B cell (primary cell): ENCODE results near the gene DCHS2. TPM values are rescaled to one million over a fixed set of nuclear protein-coding genes. Genes with fewer than 3 reads are reported as not detected.
A peak's percentile ranks its signal among the peaks of the same experiment; 100 is the strongest.

Experiments
- ATAC-seq: fragments of 200-7000 bp; cut with Tn5 transposase; one replicate; pipeline ENCODE4 v1.10.0; 2021; ENCODE audit warnings: low read depth, mild to moderate bottlenecking, moderate number of reproducible peaks, moderate library complexity
- CTCF ChIA-PET: fragments of 350-600 bp; sonication (Branson Sonifier 250); formaldehyde crosslinking; loops from one replicate; lab custom pipeline; 2021; ENCODE audit warnings: antibody characterized with exemption, inconsistent platforms; lab: Charles Lee
- POLR2A ChIA-PET: fragments of 350-600 bp; sonication (Branson Sonifier 250); formaldehyde crosslinking; loops from one replicate; lab custom pipeline; 2021; ENCODE audit warnings: antibody characterized with exemption; lab: Charles Lee
- DNase-seq: peaks from one replicate; pipeline ENCODE4 v3.0.0; 2013
- H2AFZ ChIP-seq: 2 replicates; pipeline ENCODE4 v1.6.1; 2012; ENCODE audit warnings: mild to moderate bottlenecking, low read depth, low read length; ENCODE audit not compliant: insufficient read depth, poor library complexity, severe bottlenecking
- H3K27ac ChIP-seq, 2 donors: 1 replicate in 1 of 2; 2 replicates in 1 of 2; pipeline ENCODE4 v1.5.1; 2012 to 2013; ENCODE audit warnings: low read length in 2 of 2, mild to moderate bottlenecking in 2 of 2, moderate library complexity in 1 of 2
- H3K27me3 ChIP-seq, 4 experiments: fragments of 200-600 bp in 1 of 4; sonication (generic) in 1 of 4; replicated peaks in 1 of 4; 1 replicate in 2 of 4; 2 replicates in 2 of 4; pipeline versions ENCODE4 v1.6.1 to v1.7.0; 2013 to 2016; ENCODE audit warnings: low read length in 3 of 4, mild to moderate bottlenecking in 2 of 4, mixed read lengths in 1 of 4, moderate library complexity in 1 of 4; ENCODE audit not compliant: insufficient read depth in 4 of 4, control insufficient read depth in 3 of 4; ENCODE audit errors: control extremely low read depth in 1 of 4
- H3K36me3 ChIP-seq, 2 experiments: replicated peaks in 1 of 2; 1 replicate in 1 of 2; 2 replicates in 1 of 2; pipeline versions ENCODE4 v1.6.1 to v1.7.1; 2013; ENCODE audit warnings: low read length in 1 of 2; ENCODE audit not compliant: insufficient read depth in 2 of 2, control insufficient read depth in 1 of 2; ENCODE audit errors: control extremely low read depth in 1 of 2, extremely low read depth in 1 of 2
- H3K4me1 ChIP-seq, 2 donors: fragments of 200-600 bp in 1 of 2; sonication (generic) in 1 of 2; 1 replicate in 1 of 2; 2 replicates in 1 of 2; pipeline versions ENCODE4 v1.5.1 to v1.6.1; 2013 to 2017; ENCODE audit warnings: low read length in 2 of 2; ENCODE audit not compliant: control insufficient read depth in 2 of 2, insufficient read depth in 2 of 2
- H3K4me2 ChIP-seq: replicated peaks from 2 replicates; pipeline ENCODE3; 2012; ENCODE audit warnings: mild to moderate bottlenecking, low read depth, low read length; ENCODE audit not compliant: poor library complexity, severe bottlenecking
- H3K4me3 ChIP-seq, 5 experiments: fragments of 200-600 bp in 1 of 5; sonication (generic) in 1 of 5; 1 replicate in 3 of 5; 2 replicates in 2 of 5; pipeline versions ENCODE4 v1.5.1 to v1.7.0; 2011 to 2016; ENCODE audit warnings: low read length in 4 of 5, mild to moderate bottlenecking in 4 of 5, low read depth in 2 of 5, control low read depth in 1 of 5, moderate library complexity in 1 of 5; ENCODE audit not compliant: insufficient read depth in 1 of 5; ENCODE audit errors: control extremely low read depth in 1 of 5, extremely low read depth in 1 of 5
- H3K79me2 ChIP-seq: fragments of 200-600 bp; sonication (generic); one replicate; pipeline ENCODE4 v1.6.0; 2016; ENCODE audit warnings: low read length; ENCODE audit not compliant: control insufficient read depth, insufficient read depth
- H3K9ac ChIP-seq: fragments of 200-600 bp; sonication (generic); 2 replicates; pipeline ENCODE4 v1.6.1; 2017; ENCODE audit warnings: mild to moderate bottlenecking, low read length, moderate library complexity
- H3K9me3 ChIP-seq, 3 donors: one replicate each; pipeline versions ENCODE4 v1.6.1 to v1.7.1; 2013; ENCODE audit warnings: low read length in 2 of 3; ENCODE audit not compliant: control insufficient read depth in 2 of 3, insufficient read depth in 1 of 3; ENCODE audit errors: control extremely low read depth in 1 of 3
- H4K20me1 ChIP-seq: 2 replicates; pipeline ENCODE4 v1.6.0; 2012; ENCODE audit warnings: mild to moderate bottlenecking, low read length; ENCODE audit not compliant: insufficient read depth, control insufficient read depth, poor library complexity, severe bottlenecking
- H3K27ac Mint-ChIP-seq: one replicate; pipeline ENCODE4 v1.8.0; 2021; ENCODE audit warnings: mixed read lengths
- H3K27me3 Mint-ChIP-seq: one replicate; pipeline ENCODE4 v1.8.0; 2021; ENCODE audit warnings: mixed read lengths
- H3K4me1 Mint-ChIP-seq: one replicate; pipeline ENCODE4 v1.8.0; 2021; ENCODE audit warnings: mixed read lengths
- H3K4me3 Mint-ChIP-seq: one replicate; pipeline ENCODE4 v1.8.0; 2021; ENCODE audit warnings: mixed read lengths
- H3K9me3 Mint-ChIP-seq: one replicate; pipeline ENCODE4 v1.8.0; 2022; ENCODE audit warnings: mixed read lengths; ENCODE audit not compliant: insufficient read depth
- EZH2 ChIP-seq: IDR thresholded peaks from 2 replicates; pipeline ENCODE4 v1.6.1; 2012; ENCODE audit warnings: borderline replicate concordance, low read depth, mild to moderate bottlenecking, moderate library complexity, low read length; ENCODE audit not compliant: insufficient read depth, poor library complexity, severe bottlenecking
- WGBS: methylation state at CpG from one replicate; pipeline ENCODE4 v1.1.5; 2013; ENCODE audit warnings: missing lambda C conversion rate; ENCODE audit not compliant: insufficient coverage; 5-methylcytosine and 5-hydroxymethylcytosine counted together
- intact Hi-C: fragments of 100-400 bp; cut with micrococcal nuclease; formaldehyde crosslinking; loops from one replicate; pipeline ENCODE4 v1.10.0; 2022
- polyA plus RNA-seq: library from polyadenylated mRNA; depleted of rRNA; stranded (reverse); fragments of >200 nt; gene quantifications from 2 replicates; pipeline ENCODE4 v1.2.3, GENCODE V29; 2012
- total RNA-seq, 2 donors: library from RNA; stranded (reverse); fragments of 120-200 nt in 1 of 2; gene quantifications; 1 replicate in 1 of 2; 2 replicates in 1 of 2; pipeline versions ENCODE4 v1.2.3 to v1.2.4, GENCODE V29; 2013 to 2022
- TF ChIP-seq, protein P1 (sequence below): fragments of 200-600 bp; IDR thresholded peaks from one replicate; pipeline ENCODE4 v1.8.0; 2022; ENCODE audit warnings: antibody characterized with exemption, mild to moderate bottlenecking

Gene DCHS2
- total and polyA plus RNA-seq, 2 donors (not counting 1 experiment from before 2014, with no cell fraction given): 0.02 to 0.06 TPM

GRCh38 chr4:154526151-154526550 is 34.6 kb upstream of the DCHS2 start:
- Mint-ChIP-seq H3K27ac (no peak overlapping the region), H3K4me1 (peaks cover 2% of the 10 kb centered on the region), H3K9me3 (no peaks in the 10 kb centered on the region), H3K4me3 (no peak overlapping the region), H3K27me3 (peaks cover 39% of the 10 kb centered on the region)
- H3K27me3 ChIP-seq: peaks cover 0 to 10% (median 3%) of the 10 kb centered on the region in 4 experiments
- no peaks in the 10 kb centered on the region for H3K9me3 ChIP-seq
- H4K20me1 ChIP-seq: no peaks in the 10 kb centered on the region
- H3K9ac ChIP-seq: no peak overlapping the region
- intact Hi-C loops: no loop called here
- H2AFZ ChIP-seq: no peak overlapping the region
- TF ChIP-seq, protein P1, sequence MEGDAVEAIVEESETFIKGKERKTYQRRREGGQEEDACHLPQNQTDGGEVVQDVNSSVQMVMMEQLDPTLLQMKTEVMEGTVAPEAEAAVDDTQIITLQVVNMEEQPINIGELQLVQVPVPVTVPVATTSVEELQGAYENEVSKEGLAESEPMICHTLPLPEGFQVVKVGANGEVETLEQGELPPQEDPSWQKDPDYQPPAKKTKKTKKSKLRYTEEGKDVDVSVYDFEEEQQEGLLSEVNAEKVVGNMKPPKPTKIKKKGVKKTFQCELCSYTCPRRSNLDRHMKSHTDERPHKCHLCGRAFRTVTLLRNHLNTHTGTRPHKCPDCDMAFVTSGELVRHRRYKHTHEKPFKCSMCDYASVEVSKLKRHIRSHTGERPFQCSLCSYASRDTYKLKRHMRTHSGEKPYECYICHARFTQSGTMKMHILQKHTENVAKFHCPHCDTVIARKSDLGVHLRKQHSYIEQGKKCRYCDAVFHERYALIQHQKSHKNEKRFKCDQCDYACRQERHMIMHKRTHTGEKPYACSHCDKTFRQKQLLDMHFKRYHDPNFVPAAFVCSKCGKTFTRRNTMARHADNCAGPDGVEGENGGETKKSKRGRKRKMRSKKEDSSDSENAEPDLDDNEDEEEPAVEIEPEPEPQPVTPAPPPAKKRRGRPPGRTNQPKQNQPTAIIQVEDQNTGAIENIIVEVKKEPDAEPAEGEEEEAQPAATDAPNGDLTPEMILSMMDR: no peak
- no peak for TF ChIP-seq EZH2
- WGBS: no CpG with 5 or more reads among the region's 2 CpGs
- H3K4me2 ChIP-seq: no peak overlapping the region
- POLR2A ChIA-PET: no interaction called here
- H3K36me3 ChIP-seq: no peaks in the 10 kb centered on the region
- ATAC-seq (no peak), DNase-seq (peak; percentile 12)
- H3K79me2 ChIP-seq: no peaks in the 10 kb centered on the region
- CTCF ChIA-PET: no interaction called here
- H3K27ac ChIP-seq: no peak overlapping the region
- H3K4me1 ChIP-seq: no peaks in the 10 kb centered on the region
- no peak overlapping the region for H3K4me3 ChIP-seq

- Histone ChIP-seq H3K9me3 (no peaks in the 10 kb centered on the region), H3K27me3 (peaks cover 0 to 6% (median 1%) of the 10 kb centered on the region in 4 experiments), H4K20me1 (no peaks in the 10 kb centered on the region), H3K9ac (no peak overlapping the region), H3K4me1 (no peaks in the 10 kb centered on the region), H3K36me3 (no peaks in the 10 kb centered on the region), H3K4me2 (no peak overlapping the region), H3K4me3 (no peak overlapping the region), H2AFZ (no peak overlapping the region), H3K27ac (no peak overlapping the region), H3K79me2 (no peaks in the 10 kb centered on the region)
- peaks cover 65% of the 10 kb centered on the region for H3K27me3 Mint-ChIP-seq
- no peak overlapping the region for H3K27ac Mint-ChIP-seq
- CTCF ChIA-PET: no interaction called here
- no peak for TF ChIP-seq EZH2
- TF ChIP-seq, protein P1: no peak
- no peaks in the 10 kb centered on the region for H3K9me3 Mint-ChIP-seq
- no peak overlapping the region for H3K4me3 Mint-ChIP-seq
- H3K4me1 Mint-ChIP-seq: peaks cover 2% of the 10 kb centered on the region
- ATAC-seq (no peak), DNase-seq (no peak)
- POLR2A ChIA-PET: no interaction called here
- intact Hi-C loops: no loop called here
Observed at GRCh38 chr4:154521607-154522006, 30.0 kb upstream of the DCHS2 start.
